Neural cell (in vitro differentiated cells): Measurements from ENCODE around the gene GPR183. TPM values are rescaled to one million over a fixed set of nuclear protein-coding genes. Genes with fewer than 3 reads are reported as not detected.

Experiments used
- H2AFZ ChIP-seq: fragments of 200-600, 300-800 bp; sonication (generic), shearing (Covaris generic); 2 replicates; pipeline ENCODE4 v1.6.0; 2014; ENCODE audit warnings: low read depth, mild to moderate bottlenecking, antibody characterized with exemption, low read length, moderate library complexity
- H3F3A ChIP-seq: fragments of 200-600 bp; shearing (Covaris generic); 2 replicates; pipeline ENCODE4 v1.6.1; 2016; ENCODE audit warnings: mild to moderate bottlenecking, moderate library complexity, mixed read lengths, antibody characterized with exemption, low read length; ENCODE audit not compliant: insufficient read depth, poor library complexity, severe bottlenecking
- H3K27ac ChIP-seq: fragments of 200-600, 300-800 bp; sonication (generic), shearing (Covaris generic); 2 replicates; pipeline ENCODE4 v1.5.1; 2014; ENCODE audit warnings: mild to moderate bottlenecking, low read length, moderate library complexity
- H3K27me3 ChIP-seq: fragments of 300-800, 200-600 bp; sonication (generic), shearing (Covaris generic); 2 replicates; pipeline ENCODE4 v1.6.0; 2014; ENCODE audit warnings: mild to moderate bottlenecking, low read depth, low read length, moderate library complexity; ENCODE audit not compliant: insufficient read depth
- H3K36me3 ChIP-seq: fragments of 300-800, 200-600 bp; sonication (generic), shearing (Covaris generic); 2 replicates; pipeline ENCODE4 v1.5.1; 2014; ENCODE audit warnings: mild to moderate bottlenecking, antibody characterized with exemption, low read length, moderate library complexity; ENCODE audit not compliant: insufficient read depth
- H3K4me2 ChIP-seq: fragments of 300-800, 200-600 bp; sonication (generic), shearing (Covaris generic); 2 replicates; pipeline ENCODE4 v1.6.0; 2014; ENCODE audit warnings: mild to moderate bottlenecking, low read length
- H3K4me3 ChIP-seq: fragments of 300-800, 200-600 bp; sonication (generic), shearing (Covaris generic); 2 replicates; pipeline ENCODE4 v1.5.1; 2014; ENCODE audit warnings: mild to moderate bottlenecking, low read length, moderate library complexity
- H3K79me2 ChIP-seq: fragments of 200-600 bp; shearing (Covaris generic); replicated peaks from 2 replicates; pipeline ENCODE4 v1.6.0; 2014; ENCODE audit warnings: mild to moderate bottlenecking, low read length, moderate library complexity; ENCODE audit not compliant: insufficient read depth
- H3K9ac ChIP-seq: fragments of 300-800, 200-600 bp; sonication (generic), shearing (Covaris generic); 2 replicates; pipeline ENCODE4 v1.6.1; 2016; ENCODE audit warnings: mild to moderate bottlenecking, low read length, mixed read lengths
- H3K9me2 ChIP-seq: fragments of 200-600 bp; shearing (Covaris generic); 2 replicates; pipeline ENCODE4 v1.6.1; 2016; ENCODE audit warnings: mild to moderate bottlenecking, low read length, mixed read lengths; ENCODE audit not compliant: insufficient read depth
- H3K9me3 ChIP-seq: fragments of 200-600, 300-800 bp; sonication (generic), shearing (Covaris generic); 2 replicates; pipeline ENCODE4 v1.6.1; 2016; ENCODE audit warnings: mild to moderate bottlenecking, mixed run types, low read length, moderate library complexity, mixed read lengths
- H4K20me1 ChIP-seq: fragments of 200-600 bp; shearing (Covaris generic); 2 replicates; pipeline ENCODE4 v1.6.1; 2016; ENCODE audit warnings: mild to moderate bottlenecking, mixed run types; ENCODE audit not compliant: insufficient read depth
- CTCF ChIP-seq: fragments of 450-650 bp; IDR thresholded peaks from 2 replicates; pipeline ENCODE4 v1.5.1; 2014; ENCODE audit warnings: antibody characterized with exemption, mild to moderate bottlenecking, moderate library complexity; ENCODE audit not compliant: poor library complexity, severe bottlenecking
- EP300 ChIP-seq: fragments of 450-650 bp; conservative IDR thresholded peaks from 2 replicates; pipeline ENCODE4 v1.6.1; 2014; ENCODE audit warnings: antibody characterized with exemption, mild to moderate bottlenecking, moderate library complexity; ENCODE audit not compliant: poor library complexity, severe bottlenecking
- EZH2 ChIP-seq: fragments of 200-600, 300-800 bp; shearing (Covaris generic), sonication (generic); IDR thresholded peaks from 2 replicates; pipeline ENCODE4 v1.6.1; 2014; ENCODE audit warnings: antibody characterized with exemption, low read length, borderline replicate concordance, mild to moderate bottlenecking; ENCODE audit not compliant: insufficient read depth, poor library complexity, severe bottlenecking
- MXI1 ChIP-seq: fragments of 450-650 bp; conservative IDR thresholded peaks from 2 replicates; pipeline ENCODE4 v1.6.1; 2014; ENCODE audit warnings: antibody characterized with exemption, mild to moderate bottlenecking; ENCODE audit not compliant: poor library complexity, severe bottlenecking
- POLR2AphosphoS5 ChIP-seq: IDR thresholded peaks from 2 replicates; pipeline ENCODE4 v1.6.1; 2012
- RAD21 ChIP-seq: fragments of 450-650 bp; conservative IDR thresholded peaks from 2 replicates; pipeline ENCODE4 v1.6.1; 2014; ENCODE audit warnings: antibody characterized with exemption, mild to moderate bottlenecking, moderate library complexity
- SMC3 ChIP-seq: fragments of 450-650 bp; conservative IDR thresholded peaks from 2 replicates; pipeline ENCODE4 v1.6.1; 2014; ENCODE audit warnings: antibody characterized with exemption, mild to moderate bottlenecking, moderate library complexity; ENCODE audit not compliant: poor library complexity
- TAF1 ChIP-seq: IDR thresholded peaks from 2 replicates; pipeline ENCODE4 v1.6.1; 2012; ENCODE audit warnings: low read depth
- polyA plus RNA-seq: library from polyadenylated mRNA; depleted of rRNA; stranded (reverse); fragments of >200 nt; gene quantifications from 2 replicates; pipeline ENCODE4 v1.2.3, GENCODE V29; 2014
- TF ChIP-seq, protein P1 (sequence below): IDR thresholded peaks from 2 replicates; pipeline ENCODE4 v1.6.1; 2012; ENCODE audit warnings: borderline replicate concordance

GPR183 gene
- polyA plus RNA-seq, 1 donor from 2014 or later: not detected

GRCh38 chr13:99289271-99289670, 17.9 kb downstream of the GPR183 start:
- H3K27me3 ChIP-seq: no peaks in the 10 kb centered on the region
- no peaks in the 10 kb centered on the region for H3K9me3 ChIP-seq
- H3K36me3 ChIP-seq: no peaks in the 10 kb centered on the region
- no peaks in the 10 kb centered on the region for H4K20me1 ChIP-seq
- no peaks in the 10 kb centered on the region for H3K79me2 ChIP-seq
- H3K4me2 ChIP-seq: no peak overlapping the region
- no peaks in the 10 kb centered on the region for H3K9me2 ChIP-seq
- H3F3A ChIP-seq: no peaks in the 10 kb centered on the region
- TF ChIP-seq EZH2: no peak
- no peak for TF ChIP-seq RAD21
- TF ChIP-seq TAF1: no peak
- TF ChIP-seq MXI1: no peak
- no peak for TF ChIP-seq EP300
- TF ChIP-seq, protein P1, sequence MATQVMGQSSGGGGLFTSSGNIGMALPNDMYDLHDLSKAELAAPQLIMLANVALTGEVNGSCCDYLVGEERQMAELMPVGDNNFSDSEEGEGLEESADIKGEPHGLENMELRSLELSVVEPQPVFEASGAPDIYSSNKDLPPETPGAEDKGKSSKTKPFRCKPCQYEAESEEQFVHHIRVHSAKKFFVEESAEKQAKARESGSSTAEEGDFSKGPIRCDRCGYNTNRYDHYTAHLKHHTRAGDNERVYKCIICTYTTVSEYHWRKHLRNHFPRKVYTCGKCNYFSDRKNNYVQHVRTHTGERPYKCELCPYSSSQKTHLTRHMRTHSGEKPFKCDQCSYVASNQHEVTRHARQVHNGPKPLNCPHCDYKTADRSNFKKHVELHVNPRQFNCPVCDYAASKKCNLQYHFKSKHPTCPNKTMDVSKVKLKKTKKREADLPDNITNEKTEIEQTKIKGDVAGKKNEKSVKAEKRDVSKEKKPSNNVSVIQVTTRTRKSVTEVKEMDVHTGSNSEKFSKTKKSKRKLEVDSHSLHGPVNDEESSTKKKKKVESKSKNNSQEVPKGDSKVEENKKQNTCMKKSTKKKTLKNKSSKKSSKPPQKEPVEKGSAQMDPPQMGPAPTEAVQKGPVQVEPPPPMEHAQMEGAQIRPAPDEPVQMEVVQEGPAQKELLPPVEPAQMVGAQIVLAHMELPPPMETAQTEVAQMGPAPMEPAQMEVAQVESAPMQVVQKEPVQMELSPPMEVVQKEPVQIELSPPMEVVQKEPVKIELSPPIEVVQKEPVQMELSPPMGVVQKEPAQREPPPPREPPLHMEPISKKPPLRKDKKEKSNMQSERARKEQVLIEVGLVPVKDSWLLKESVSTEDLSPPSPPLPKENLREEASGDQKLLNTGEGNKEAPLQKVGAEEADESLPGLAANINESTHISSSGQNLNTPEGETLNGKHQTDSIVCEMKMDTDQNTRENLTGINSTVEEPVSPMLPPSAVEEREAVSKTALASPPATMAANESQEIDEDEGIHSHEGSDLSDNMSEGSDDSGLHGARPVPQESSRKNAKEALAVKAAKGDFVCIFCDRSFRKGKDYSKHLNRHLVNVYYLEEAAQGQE: no peak
- no peak for TF ChIP-seq SMC3
- TF ChIP-seq POLR2AphosphoS5: no peak
- TF ChIP-seq CTCF: no peak
- H3K9ac ChIP-seq: no peak overlapping the region
- no peak overlapping the region for H2AFZ ChIP-seq
- no peak overlapping the region for H3K27ac ChIP-seq
- H3K4me3 ChIP-seq: no peak overlapping the region

DNA sequence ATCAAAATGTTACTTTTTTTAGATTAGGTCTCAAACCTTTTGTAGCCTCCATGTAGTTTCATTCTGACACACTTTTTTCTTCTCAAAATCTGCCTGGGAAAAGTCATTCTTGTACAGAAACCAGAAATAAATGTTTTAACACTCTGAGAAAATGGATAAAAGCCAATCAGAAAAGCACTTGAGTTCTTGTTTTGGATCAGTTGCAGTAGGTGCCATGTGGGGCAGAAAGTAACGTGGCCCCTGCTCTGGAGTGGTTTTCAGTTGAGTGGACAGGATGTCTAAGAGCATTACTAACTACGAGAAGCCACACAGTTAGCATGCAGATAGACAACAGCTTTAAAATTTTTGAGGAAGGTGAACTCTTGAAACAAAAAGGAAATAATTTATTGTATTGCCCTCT, 19.1 kb downstream of the GPR183 start:
- H4K20me1 ChIP-seq: no peaks in the 10 kb centered on the region
- H3K4me2 ChIP-seq: no peak overlapping the region
- H3K9me3 ChIP-seq: no peaks in the 10 kb centered on the region
- H3K9me2 ChIP-seq: no peaks in the 10 kb centered on the region
- H3K36me3 ChIP-seq: no peaks in the 10 kb centered on the region
- no peak for TF ChIP-seq EP300
- TF ChIP-seq, protein P1: no peak
- TF ChIP-seq MXI1: no peak
- TF ChIP-seq CTCF: no peak
- TF ChIP-seq TAF1: no peak
- TF ChIP-seq POLR2AphosphoS5: no peak
- TF ChIP-seq EZH2: no peak
- no peak for TF ChIP-seq SMC3
- no peak for TF ChIP-seq RAD21
- no peak overlapping the region for H3K9ac ChIP-seq
- H3F3A ChIP-seq: no peaks in the 10 kb centered on the region
- H3K79me2 ChIP-seq: no peaks in the 10 kb centered on the region
- no peak overlapping the region for H3K27ac ChIP-seq
- H2AFZ ChIP-seq: no peak overlapping the region
- H3K27me3 ChIP-seq: no peaks in the 10 kb centered on the region
- no peak overlapping the region for H3K4me3 ChIP-seq
